ENCODE results near the gene PNMT. TPM values are rescaled to one million over a fixed set of nuclear protein-coding genes. Genes with fewer than 3 reads are reported as not detected.

The PNMT gene
- total and polyA plus RNA-seq, 2 experiments from 2014 or later = 1.9 to 2.5 TPM

- TF ChIP-seq, protein P1, sequence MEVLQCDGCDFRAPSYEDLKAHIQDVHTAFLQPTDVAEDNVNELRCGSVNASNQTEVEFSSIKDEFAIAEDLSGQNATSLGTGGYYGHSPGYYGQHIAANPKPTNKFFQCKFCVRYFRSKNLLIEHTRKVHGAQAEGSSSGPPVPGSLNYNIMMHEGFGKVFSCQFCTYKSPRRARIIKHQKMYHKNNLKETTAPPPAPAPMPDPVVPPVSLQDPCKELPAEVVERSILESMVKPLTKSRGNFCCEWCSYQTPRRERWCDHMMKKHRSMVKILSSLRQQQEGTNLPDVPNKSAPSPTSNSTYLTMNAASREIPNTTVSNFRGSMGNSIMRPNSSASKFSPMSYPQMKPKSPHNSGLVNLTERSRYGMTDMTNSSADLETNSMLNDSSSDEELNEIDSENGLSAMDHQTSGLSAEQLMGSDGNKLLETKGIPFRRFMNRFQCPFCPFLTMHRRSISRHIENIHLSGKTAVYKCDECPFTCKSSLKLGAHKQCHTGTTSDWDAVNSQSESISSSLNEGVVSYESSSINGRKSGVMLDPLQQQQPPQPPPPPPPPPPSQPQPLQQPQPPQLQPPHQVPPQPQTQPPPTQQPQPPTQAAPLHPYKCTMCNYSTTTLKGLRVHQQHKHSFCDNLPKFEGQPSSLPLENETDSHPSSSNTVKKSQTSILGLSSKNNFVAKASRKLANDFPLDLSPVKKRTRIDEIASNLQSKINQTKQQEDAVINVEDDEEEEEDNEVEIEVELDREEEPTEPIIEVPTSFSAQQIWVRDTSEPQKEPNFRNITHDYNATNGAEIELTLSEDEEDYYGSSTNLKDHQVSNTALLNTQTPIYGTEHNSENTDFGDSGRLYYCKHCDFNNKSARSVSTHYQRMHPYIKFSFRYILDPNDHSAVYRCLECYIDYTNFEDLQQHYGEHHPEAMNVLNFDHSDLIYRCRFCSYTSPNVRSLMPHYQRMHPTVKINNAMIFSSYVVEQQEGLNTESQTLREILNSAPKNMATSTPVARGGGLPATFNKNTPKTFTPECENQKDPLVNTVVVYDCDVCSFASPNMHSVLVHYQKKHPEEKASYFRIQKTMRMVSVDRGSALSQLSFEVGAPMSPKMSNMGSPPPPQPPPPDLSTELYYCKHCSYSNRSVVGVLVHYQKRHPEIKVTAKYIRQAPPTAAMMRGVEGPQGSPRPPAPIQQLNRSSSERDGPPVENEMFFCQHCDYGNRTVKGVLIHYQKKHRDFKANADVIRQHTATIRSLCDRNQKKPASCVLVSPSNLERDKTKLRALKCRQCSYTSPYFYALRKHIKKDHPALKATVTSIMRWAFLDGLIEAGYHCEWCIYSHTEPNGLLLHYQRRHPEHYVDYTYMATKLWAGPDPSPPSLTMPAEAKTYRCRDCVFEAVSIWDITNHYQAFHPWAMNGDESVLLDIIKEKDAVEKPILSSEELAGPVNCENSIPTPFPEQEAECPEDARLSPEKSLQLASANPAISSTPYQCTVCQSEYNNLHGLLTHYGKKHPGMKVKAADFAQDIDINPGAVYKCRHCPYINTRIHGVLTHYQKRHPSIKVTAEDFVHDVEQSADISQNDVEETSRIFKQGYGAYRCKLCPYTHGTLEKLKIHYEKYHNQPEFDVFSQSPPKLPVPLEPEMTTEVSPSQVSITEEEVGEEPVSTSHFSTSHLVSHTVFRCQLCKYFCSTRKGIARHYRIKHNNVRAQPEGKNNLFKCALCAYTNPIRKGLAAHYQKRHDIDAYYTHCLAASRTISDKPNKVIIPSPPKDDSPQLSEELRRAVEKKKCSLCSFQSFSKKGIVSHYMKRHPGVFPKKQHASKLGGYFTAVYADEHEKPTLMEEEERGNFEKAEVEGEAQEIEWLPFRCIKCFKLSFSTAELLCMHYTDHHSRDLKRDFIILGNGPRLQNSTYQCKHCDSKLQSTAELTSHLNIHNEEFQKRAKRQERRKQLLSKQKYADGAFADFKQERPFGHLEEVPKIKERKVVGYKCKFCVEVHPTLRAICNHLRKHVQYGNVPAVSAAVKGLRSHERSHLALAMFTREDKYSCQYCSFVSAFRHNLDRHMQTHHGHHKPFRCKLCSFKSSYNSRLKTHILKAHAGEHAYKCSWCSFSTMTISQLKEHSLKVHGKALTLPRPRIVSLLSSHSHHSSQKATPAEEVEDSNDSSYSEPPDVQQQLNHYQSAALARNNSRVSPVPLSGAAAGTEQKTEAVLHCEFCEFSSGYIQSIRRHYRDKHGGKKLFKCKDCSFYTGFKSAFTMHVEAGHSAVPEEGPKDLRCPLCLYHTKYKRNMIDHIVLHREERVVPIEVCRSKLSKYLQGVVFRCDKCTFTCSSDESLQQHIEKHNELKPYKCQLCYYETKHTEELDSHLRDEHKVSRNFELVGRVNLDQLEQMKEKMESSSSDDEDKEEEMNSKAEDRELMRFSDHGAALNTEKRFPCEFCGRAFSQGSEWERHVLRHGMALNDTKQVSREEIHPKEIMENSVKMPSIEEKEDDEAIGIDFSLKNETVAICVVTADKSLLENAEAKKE (CRISPR knock-in tag; IDR thresholded peaks at IDR 0.05) = no peak
- TF ChIP-seq, protein P2, sequence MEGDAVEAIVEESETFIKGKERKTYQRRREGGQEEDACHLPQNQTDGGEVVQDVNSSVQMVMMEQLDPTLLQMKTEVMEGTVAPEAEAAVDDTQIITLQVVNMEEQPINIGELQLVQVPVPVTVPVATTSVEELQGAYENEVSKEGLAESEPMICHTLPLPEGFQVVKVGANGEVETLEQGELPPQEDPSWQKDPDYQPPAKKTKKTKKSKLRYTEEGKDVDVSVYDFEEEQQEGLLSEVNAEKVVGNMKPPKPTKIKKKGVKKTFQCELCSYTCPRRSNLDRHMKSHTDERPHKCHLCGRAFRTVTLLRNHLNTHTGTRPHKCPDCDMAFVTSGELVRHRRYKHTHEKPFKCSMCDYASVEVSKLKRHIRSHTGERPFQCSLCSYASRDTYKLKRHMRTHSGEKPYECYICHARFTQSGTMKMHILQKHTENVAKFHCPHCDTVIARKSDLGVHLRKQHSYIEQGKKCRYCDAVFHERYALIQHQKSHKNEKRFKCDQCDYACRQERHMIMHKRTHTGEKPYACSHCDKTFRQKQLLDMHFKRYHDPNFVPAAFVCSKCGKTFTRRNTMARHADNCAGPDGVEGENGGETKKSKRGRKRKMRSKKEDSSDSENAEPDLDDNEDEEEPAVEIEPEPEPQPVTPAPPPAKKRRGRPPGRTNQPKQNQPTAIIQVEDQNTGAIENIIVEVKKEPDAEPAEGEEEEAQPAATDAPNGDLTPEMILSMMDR (conservative IDR thresholded peaks at IDR 0.05; ENCODE audit: low read depth in 2 of 2) = no peak
- TF ChIP-seq, protein P3, sequence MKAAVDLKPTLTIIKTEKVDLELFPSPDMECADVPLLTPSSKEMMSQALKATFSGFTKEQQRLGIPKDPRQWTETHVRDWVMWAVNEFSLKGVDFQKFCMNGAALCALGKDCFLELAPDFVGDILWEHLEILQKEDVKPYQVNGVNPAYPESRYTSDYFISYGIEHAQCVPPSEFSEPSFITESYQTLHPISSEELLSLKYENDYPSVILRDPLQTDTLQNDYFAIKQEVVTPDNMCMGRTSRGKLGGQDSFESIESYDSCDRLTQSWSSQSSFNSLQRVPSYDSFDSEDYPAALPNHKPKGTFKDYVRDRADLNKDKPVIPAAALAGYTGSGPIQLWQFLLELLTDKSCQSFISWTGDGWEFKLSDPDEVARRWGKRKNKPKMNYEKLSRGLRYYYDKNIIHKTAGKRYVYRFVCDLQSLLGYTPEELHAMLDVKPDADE (IDR thresholded peaks at IDR 0.05) = no peak
- TF ChIP-seq ZNF331 (CRISPR knock-in tag; IDR thresholded peaks at IDR 0.05; ENCODE audit: low read depth) = no peak
These were observed 5.5 kb upstream of the PNMT start (continued) for GRCh38 chr17:39662551-39663339.

DNA sequence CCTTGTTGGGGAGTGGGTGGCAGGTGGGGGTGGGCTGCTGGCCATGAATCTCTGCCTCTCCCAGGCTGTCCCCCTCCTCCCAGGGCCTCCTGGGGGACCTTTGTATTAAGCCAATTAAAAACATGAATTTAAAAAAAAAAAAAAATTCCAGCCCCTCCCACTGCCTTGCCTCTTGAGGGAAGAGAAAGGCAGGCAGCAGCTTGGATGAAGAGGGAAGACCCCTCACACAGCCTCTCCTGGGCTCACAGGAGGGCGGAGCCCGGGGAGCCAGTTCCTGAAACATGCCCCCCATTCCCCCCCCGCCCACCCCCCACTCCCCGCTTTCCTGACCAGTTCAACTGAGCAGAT lies 4.9 kb upstream of the PNMT start:
- ATAC-seq (peak; percentile 3), DNase-seq (ENCODE audit: low spot score) (peak; percentile 64)
- no peaks in the 10 kb centered on the region; the same call in 1 of the 2 replicates for H4K20me1 ChIP-seq (replicated peaks; ENCODE audit: insufficient read depth)
- H3K27ac ChIP-seq (ENCODE audit: low read depth) = 0 out of 2 replicates have a peak overlapping the region, but pooled peaks have one; percentile 59
- no peak overlapping the region for H3K27ac Mint-ChIP-seq
- no peak overlapping the region for H3K4me3 Mint-ChIP-seq
- no peak overlapping the region; the same call in 1 of the 2 replicates for H3K4me2 ChIP-seq
- H3K4me1 Mint-ChIP-seq = peaks cover 44% of the 10 kb centered on the region
- peaks cover 3% of the 10 kb centered on the region for H3F3A ChIP-seq (replicated peaks; ENCODE audit: low read depth)
- peaks cover 42% of the 10 kb centered on the region for H3K4me1 ChIP-seq (ENCODE audit: insufficient read depth)
- H3K79me2 ChIP-seq (replicated peaks; ENCODE audit: insufficient read depth) = no peaks in the 10 kb centered on the region
- H3K9me2 ChIP-seq (ENCODE audit: insufficient read depth) = no peaks in the 10 kb centered on the region
- peaks cover 15% of the 10 kb centered on the region for H3K27me3 Mint-ChIP-seq (ENCODE audit: insufficient read depth, low read depth, poor library complexity)
- peak overlapping the region; percentile 51; the same call in 1 of the 2 replicates for H3K4me3 ChIP-seq
- no peak overlapping the region for H2AFZ ChIP-seq
- H3K36me3 ChIP-seq (ENCODE audit: insufficient read depth) = no peaks in the 10 kb centered on the region
- H3K27me3 ChIP-seq (ENCODE audit: insufficient read depth) = peaks cover 27% of the 10 kb centered on the region
- H3K9me3 Mint-ChIP-seq = no peaks in the 10 kb centered on the region; the same call in 2 of the 3 replicates
- peaks cover 14% of the 10 kb centered on the region; the same call in 2 of the 3 replicates for H3K36me3 Mint-ChIP-seq (ENCODE audit: low read depth)
- no peak for TF ChIP-seq JUNB (IDR thresholded peaks at IDR 0.05; ENCODE audit: unreplicated experiment)
- TF ChIP-seq, protein P3 (IDR thresholded peaks at IDR 0.05) = no peak
- no peak for TF ChIP-seq POLR2AphosphoS5 (IDR thresholded peaks at IDR 0.05; ENCODE audit: low read depth)
- TF ChIP-seq, protein P2 (conservative IDR thresholded peaks at IDR 0.05; ENCODE audit: low read depth in 2 of 2) = no peak
